H1 (cell line): ENCODE data around the gene C20orf144. TPM values are rescaled to one million over a fixed set of nuclear protein-coding genes. Genes with fewer than 3 reads are reported as not detected.

Source experiments
- CTCF ChIA-PET: fragments of 300-600 bp; sonication (Branson Sonifier 250); formaldehyde crosslinking; loops from one replicate; lab custom pipeline; 2021; ENCODE audit not compliant: partially characterized antibody; lab: Charles Lee
- POLR2A ChIA-PET: fragments of 300-600 bp; sonication (Branson Sonifier 250); formaldehyde crosslinking; loops from one replicate; lab custom pipeline; 2021; ENCODE audit warnings: inconsistent platforms; ENCODE audit not compliant: partially characterized antibody; lab: Charles Lee
- DNase-seq, 2 experiments: peaks; one replicate each; pipeline versions ENCODE4 v3.0.0 to v3.0.0-alpha.2; 2010 to 2022; ENCODE audit warnings: low spot score in 2 of 2, low read depth in 1 of 2, mixed read lengths in 1 of 2
- FAIRE-seq: peaks from 2 replicates; lab custom pipeline; 2011; peaks lifted over from hg19 to GRCh38; lab: Jason Lieb, UNC
- H2AFZ ChIP-seq: 2 replicates; pipeline ENCODE4 v1.8.1; 2012; ENCODE audit warnings: low read length, inconsistent platforms
- H2AK5ac ChIP-seq: 2 replicates; pipeline ENCODE4 v1.6.1; 2013; ENCODE audit warnings: low read depth, low read length
- H2BK120ac ChIP-seq: replicated peaks from 2 replicates; pipeline ENCODE3; 2013; ENCODE audit warnings: low read depth, low read length, inconsistent platforms
- H2BK12ac ChIP-seq: 2 replicates; pipeline ENCODE4 v1.6.1; 2013; ENCODE audit warnings: low read depth, low read length
- H2BK15ac ChIP-seq: 2 replicates; pipeline ENCODE4 v1.6.1; 2013; ENCODE audit warnings: low read length
- H2BK20ac ChIP-seq: 2 replicates; pipeline ENCODE4 v1.6.1; 2013; ENCODE audit warnings: low read length
- H2BK5ac ChIP-seq: 2 replicates; pipeline ENCODE4 v1.6.1; 2013; ENCODE audit warnings: low read depth, low read length
- H3K14ac ChIP-seq: 2 replicates; pipeline ENCODE4 v1.6.1; 2013; ENCODE audit warnings: inconsistent platforms; ENCODE audit not compliant: insufficient read length
- H3K18ac ChIP-seq: 2 replicates; pipeline ENCODE4 v1.6.1; 2013; ENCODE audit warnings: low read length; ENCODE audit errors: extremely low read depth
- H3K23ac ChIP-seq: 2 replicates; pipeline ENCODE4 v1.6.1; 2013; ENCODE audit warnings: inconsistent platforms; ENCODE audit not compliant: insufficient read length
- H3K23me2 ChIP-seq: 2 replicates; pipeline ENCODE4 v1.6.1; 2013; ENCODE audit warnings: low read depth, low read length
- H3K27ac ChIP-seq: 2 replicates; pipeline ENCODE4 v1.6.1; 2011; ENCODE audit warnings: low read depth, low read length, inconsistent platforms
- H3K27me3 ChIP-seq, 4 experiments: replicated peaks in 1 of 4; 1 replicate in 1 of 4; 2 replicates in 3 of 4; pipeline versions ENCODE4 v1.6.1 to v1.8.1; 2011 to 2013; ENCODE audit warnings: low read length in 3 of 4, mild to moderate bottlenecking in 3 of 4, inconsistent platforms in 2 of 4, mixed read lengths in 2 of 4, moderate library complexity in 1 of 4; ENCODE audit not compliant: control insufficient read depth in 3 of 4, insufficient read depth in 3 of 4; ENCODE audit errors: extremely low read depth in 1 of 4
- H3K36me3 ChIP-seq, 4 experiments: 2 replicates each; pipeline versions ENCODE4 v1.6.1 to v1.8.1; 2011 to 2013; ENCODE audit warnings: mild to moderate bottlenecking in 4 of 4, low read length in 3 of 4, moderate library complexity in 2 of 4, control low read depth in 1 of 4, inconsistent platforms in 1 of 4; ENCODE audit not compliant: insufficient read depth in 4 of 4, control insufficient read depth in 2 of 4
- H3K4ac ChIP-seq: replicated peaks from 2 replicates; pipeline ENCODE3; 2013; ENCODE audit warnings: low read length, low read depth, mixed read lengths, inconsistent platforms; ENCODE audit not compliant: insufficient read length
- H3K4me1 ChIP-seq, 4 experiments: replicated peaks in 1 of 4; 1 replicate in 1 of 4; 2 replicates in 3 of 4; pipeline versions ENCODE4 v1.6.1 to v1.8.1; 2011 to 2013; ENCODE audit warnings: low read length in 3 of 4, inconsistent platforms in 2 of 4, mixed read lengths in 1 of 4; ENCODE audit not compliant: insufficient read depth in 4 of 4, control insufficient read depth in 3 of 4
- H3K4me2 ChIP-seq, 2 experiments: 2 replicates each; pipeline versions ENCODE4 v1.6.1 to v1.8.1; 2011 to 2013; ENCODE audit warnings: low read depth in 2 of 2, low read length in 2 of 2, control low read depth in 1 of 2, inconsistent platforms in 1 of 2, mild to moderate bottlenecking in 1 of 2; ENCODE audit not compliant: insufficient read depth in 1 of 2
- H3K4me3 ChIP-seq, 4 experiments: fragments of 200-600, 300-600 bp in 1 of 4; sonication (generic), shearing (Covaris generic), sonication (Bioruptor Twin) in 1 of 4; 2 replicates each; pipeline versions ENCODE4 v1.5.1 to v1.8.1; 2011 to 2016; ENCODE audit warnings: low read length in 4 of 4, low read depth in 3 of 4, control low read depth in 2 of 4, inconsistent platforms in 2 of 4, mild to moderate bottlenecking in 2 of 4, mixed read lengths in 1 of 4, moderate library complexity in 1 of 4; ENCODE audit not compliant: insufficient read depth in 2 of 4; ENCODE audit errors: extremely low read depth in 1 of 4
- H3K56ac ChIP-seq: replicated peaks from 2 replicates; pipeline ENCODE3; 2013; ENCODE audit warnings: low read depth, mild to moderate bottlenecking, mixed read lengths, low read length, inconsistent platforms; ENCODE audit not compliant: insufficient read length
- H3K79me1 ChIP-seq: 2 replicates; pipeline ENCODE4 v1.6.1; 2013; ENCODE audit warnings: low read depth, low read length, control low read depth
- H3K79me2 ChIP-seq, 2 experiments: 2 replicates each; pipeline versions ENCODE4 v1.6.1 to v1.8.1; 2012 to 2013; ENCODE audit warnings: low read length in 2 of 2, mild to moderate bottlenecking in 2 of 2, inconsistent platforms in 1 of 2; ENCODE audit not compliant: insufficient read depth in 2 of 2, control insufficient read depth in 1 of 2
- H3K9ac ChIP-seq, 4 experiments: replicated peaks in 1 of 4; 1 replicate in 1 of 4; 2 replicates in 3 of 4; pipeline versions ENCODE4 v1.6.1 to v1.8.1; 2011 to 2013; ENCODE audit warnings: low read depth in 3 of 4, low read length in 3 of 4, control low read depth in 2 of 4, mild to moderate bottlenecking in 2 of 4, moderate library complexity in 2 of 4, inconsistent platforms in 1 of 4; ENCODE audit errors: extremely low read depth in 1 of 4
- H3K9me3 ChIP-seq, 2 experiments: 2 replicates each; pipeline versions ENCODE4 v1.6.1 to v1.8.1; 2012 to 2013; ENCODE audit warnings: mild to moderate bottlenecking in 2 of 2, moderate library complexity in 2 of 2, control low read depth in 1 of 2, inconsistent platforms in 1 of 2, low read depth in 1 of 2, low read length in 1 of 2, mixed read lengths in 1 of 2; ENCODE audit not compliant: insufficient read depth in 2 of 2
- H4K20me1 ChIP-seq, 2 experiments: replicated peaks in 1 of 2; 2 replicates each; pipeline versions ENCODE3 to v1.8.1; 2011 to 2013; ENCODE audit warnings: inconsistent platforms in 2 of 2, low read length in 2 of 2, mild to moderate bottlenecking in 1 of 2; ENCODE audit not compliant: insufficient read depth in 2 of 2, control insufficient read depth in 1 of 2
- H4K5ac ChIP-seq: 2 replicates; pipeline ENCODE4 v1.6.1; 2013; ENCODE audit warnings: low read length, low read depth, mixed read lengths, inconsistent platforms; ENCODE audit not compliant: insufficient read length
- H4K8ac ChIP-seq: 2 replicates; pipeline ENCODE4 v1.8.0; 2013; ENCODE audit warnings: mild to moderate bottlenecking, moderate library complexity, low read length, inconsistent platforms; ENCODE audit not compliant: insufficient read depth; ENCODE audit errors: extremely low read depth
- H4K91ac ChIP-seq: replicated peaks from 2 replicates; pipeline ENCODE3; 2013; ENCODE audit warnings: low read length, mixed read lengths, inconsistent platforms; ENCODE audit not compliant: insufficient read length
- CTBP2 ChIP-seq: IDR thresholded peaks from 2 replicates; pipeline ENCODE4 v1.7.0; 2011; ENCODE audit warnings: borderline replicate concordance, mild to moderate bottlenecking, moderate library complexity, mixed read lengths, low read length; ENCODE audit not compliant: insufficient read depth, insufficient read length
- MAFK ChIP-seq: IDR thresholded peaks from 2 replicates; pipeline ENCODE4 v1.6.1; 2012; ENCODE audit warnings: low read depth, mild to moderate bottlenecking, improper control_type of control experiment, low read length
- WGBS, 2 experiments: shearing (Covaris generic) in 1 of 2; methylation state at CpG; one replicate each; pipeline versions ENCODE4 v1.1.6 to v1.1.7; 2013 to 2015; ENCODE audit warnings: low lambda C conversion rate in 2 of 2, mixed read lengths in 2 of 2, inconsistent platforms in 1 of 2, low coverage in 1 of 2, missing lambda C conversion rate in 1 of 2; ENCODE audit not compliant: insufficient replicate concordance in 2 of 2, insufficient coverage in 1 of 2, insufficient read length in 1 of 2; ENCODE audit errors: extremely low coverage in 1 of 2, missing lambda C conversion rate in 1 of 2; 5-methylcytosine and 5-hydroxymethylcytosine counted together
- polyA plus RNA-seq, 7 experiments: library from polyadenylated mRNA; depleted of rRNA in 3 of 7; stranded (reverse) in 5 of 7; unstranded in 2 of 7; fragments of >200 nt in 5 of 7; fragments of 200-250 nt in 2 of 7; gene quantifications; 1 replicate in 5 of 7; 2 replicates in 1 of 7; 4 replicates in 1 of 7; pipeline versions ENCODE4 v1.2.1 to v1.2.3, GENCODE V29; 2011 to 2013; ENCODE audit warnings: missing spikeins in 2 of 7, mixed read lengths in 2 of 7
- total RNA-seq: library from RNA; stranded (reverse); fragmentation: NEBNext Ultra II Directional; extraction: Animal tissue kit (Norgen Biotek cat#: 25700); gene quantifications from 2 replicates; pipeline ENCODE4 v1.2.1, GENCODE V29; 2021

Gene C20orf144
- total and polyA plus RNA-seq, 2 of the 8 experiments (the other 6 are each of a cell fraction or from before 2014, with no cell fraction given) = 0.21 to 0.24 TPM

DNA sequence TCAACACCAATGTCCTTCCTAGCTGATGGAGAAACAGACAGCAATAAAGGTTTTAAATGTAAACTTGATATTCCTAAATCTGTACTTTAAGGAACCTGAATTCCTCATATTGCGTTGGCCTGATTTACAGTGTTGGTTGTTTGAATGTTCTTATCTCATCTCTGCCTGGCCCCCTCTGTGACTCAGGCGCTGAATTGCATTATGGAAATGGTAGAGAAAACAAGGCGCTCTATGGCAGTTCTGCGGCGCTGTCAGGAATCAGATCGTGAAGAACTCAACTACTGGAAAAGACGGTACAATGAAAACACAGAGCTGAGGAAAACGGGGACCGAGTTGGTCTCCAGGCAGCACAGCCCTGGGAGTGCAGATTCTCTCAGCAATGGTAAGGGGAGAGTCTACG is 32.6 kb upstream of the C20orf144 start:
- Histone ChIP-seq H3K23me2 (no peaks in the 10 kb centered on the region), H3K36me3 (peaks cover 3 to 16% (median 6%) of the 10 kb centered on the region in 4 experiments; a peak in 6 of 8 replicates), H3K14ac (no peak overlapping the region), H2BK12ac (no peak overlapping the region), H3K4ac (no peak overlapping the region), H4K5ac (no peak overlapping the region), H2AK5ac (no peak overlapping the region), H3K27me3 (no peaks in the 10 kb centered on the region), H4K8ac (no peak overlapping the region), H3K4me2 (no peak overlapping the region), H2BK15ac (no peak overlapping the region), H2BK120ac (no peak overlapping the region), H3K79me1 (no peaks in the 10 kb centered on the region), H2BK20ac (no peak overlapping the region), H4K20me1 (peaks cover 0 to 2% of the 10 kb centered on the region in 2 experiments), H3K4me3 (no peak overlapping the region), H3K4me1 (no peaks in the 10 kb centered on the region), H3K27ac (no peak overlapping the region), H2AFZ (no peak overlapping the region), H4K91ac (no peak overlapping the region), H3K56ac (no peak overlapping the region), H3K23ac (no peak overlapping the region), H3K9ac (no peak overlapping the region), H3K9me3 (no peaks in the 10 kb centered on the region), H3K18ac (no peak overlapping the region), H2BK5ac (no peak overlapping the region), H3K79me2 (no peaks in the 10 kb centered on the region)
- ChIA-PET POLR2A (no interaction called here), CTCF (interaction anchor here (1.1 kb wide), 1 partner anchor 100 kb away, joined by 3 read pairs; no protein-coding TSS in a partner anchor)
- FAIRE-seq (no peak), DNase-seq (no peak)
- WGBS, 2 experiments = 91% methylated on average over 10 of the region's 10 CpGs; no CpG with 5 or more reads in 1 of the 2 experiments
- TF ChIP-seq CTBP2 (no peak), MAFK (no peak)
